Measurements from ENCODE around the gene CLK4.

The CLK4 gene

DNA sequence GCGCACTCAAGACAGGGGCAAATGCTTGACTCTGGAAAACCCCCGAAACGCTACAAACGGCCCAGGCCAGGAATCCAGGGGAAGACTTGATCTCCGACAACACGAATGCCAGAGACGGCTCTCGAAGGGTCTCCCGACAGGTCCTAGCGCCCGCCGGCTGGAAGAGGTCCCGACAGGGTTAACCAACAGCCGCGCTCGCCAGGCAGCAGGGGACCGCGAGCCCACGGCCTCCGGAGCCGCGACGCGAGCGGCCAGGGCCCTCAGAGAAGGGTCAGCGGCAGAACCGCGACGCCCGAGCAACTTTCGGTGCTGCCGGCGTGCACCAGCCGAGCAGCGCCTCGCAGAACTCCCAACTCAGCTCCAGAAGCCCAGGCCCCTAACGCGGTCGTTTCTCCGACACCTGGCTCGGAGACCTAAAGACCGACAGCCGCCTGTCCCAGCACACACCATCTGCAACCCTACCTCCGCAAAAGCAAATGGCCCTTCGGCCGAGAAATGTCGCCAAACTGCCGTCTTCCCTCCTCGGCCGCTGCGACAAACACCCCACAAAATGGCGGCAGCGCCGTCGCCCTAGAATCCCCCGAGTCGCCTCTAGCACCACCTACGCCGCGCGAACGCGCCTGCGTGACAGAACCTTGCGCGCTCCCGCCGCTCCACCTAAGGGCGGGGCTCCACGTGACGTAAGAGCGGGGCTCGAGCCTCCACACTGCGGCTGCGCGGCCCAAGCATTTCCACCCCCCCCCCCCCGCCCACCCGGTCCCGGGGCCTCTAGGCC, at the start of gene CLK4:
Gene CLK4, minus strand, starts transcription at position 567 of the 775 bp plus-strand sequence. CDS start 3,634 bp downstream, outside the sequence.
- H3K4me1 ChIP-seq (ENCODE audit: control insufficient read depth in 1 of 2, insufficient read depth in 1 of 2, low read depth in 1 of 2, low read length in 1 of 2) = peaks cover 35 to 37% of the 10 kb centered on the region in 2 experiments
- peaks cover 17% of the 10 kb centered on the region for H3K36me3 ChIP-seq
- peak; percentile 52 for TF ChIP-seq CTCF (IDR thresholded peaks at IDR 0.05)
- peak within 1 kb of the TSS; percentile 89 to 98 for H3K4me3 ChIP-seq (ENCODE audit: low read depth in 1 of 2, low read length in 1 of 2)
- no peaks in the 10 kb centered on the region for H3K9me3 ChIP-seq
- peak within 1 kb of the TSS; percentile 96 for H3K27ac ChIP-seq
- no peaks in the 10 kb centered on the region for H3K27me3 ChIP-seq

DNA sequence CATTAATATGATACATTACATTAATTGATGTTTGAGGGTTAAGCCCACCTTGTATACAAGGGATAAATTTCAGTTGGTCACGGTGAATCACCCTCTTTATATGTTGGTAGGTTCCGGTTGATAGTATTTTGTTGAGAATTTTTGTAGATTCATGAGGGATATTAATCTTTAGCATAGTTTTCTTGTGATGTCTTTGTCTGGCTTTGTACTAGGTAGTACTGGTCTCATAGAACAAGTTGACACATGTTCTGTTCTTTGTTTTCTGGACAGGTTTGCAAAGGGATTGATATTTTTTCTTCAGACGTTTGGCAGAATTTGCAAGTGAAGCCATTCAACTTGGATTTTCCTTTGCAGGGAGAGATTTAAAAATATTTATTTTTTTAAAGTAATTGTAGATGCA, 49.1 kb upstream of the CLK4 start:
- Histone ChIP-seq H3K9me3 (no peaks in the 10 kb centered on the region), H3K36me3 (no peaks in the 10 kb centered on the region), H3K4me1 (ENCODE audit: control insufficient read depth in 1 of 2, insufficient read depth in 1 of 2, low read depth in 1 of 2, low read length in 1 of 2) (peaks cover 14 to 19% of the 10 kb centered on the region in 2 experiments), H3K27me3 (no peaks in the 10 kb centered on the region), H3K4me3 (ENCODE audit: low read depth in 1 of 2, low read length in 1 of 2) (no peak overlapping the region), H3K27ac (no peak overlapping the region)
- TF ChIP-seq CTCF (IDR thresholded peaks at IDR 0.05) = no peak

GRCh38 chr5:178674334-178674733, 47.5 kb upstream of the CLK4 start:
- TF ChIP-seq CTCF (IDR thresholded peaks at IDR 0.05) = no peak
- Histone ChIP-seq H3K9me3 (no peaks in the 10 kb centered on the region), H3K27me3 (no peaks in the 10 kb centered on the region), H3K27ac (no peak overlapping the region), H3K4me3 (ENCODE audit: low read depth in 1 of 2, low read length in 1 of 2) (no peak overlapping the region), H3K36me3 (no peaks in the 10 kb centered on the region), H3K4me1 (ENCODE audit: control insufficient read depth in 1 of 2, insufficient read depth in 1 of 2, low read depth in 1 of 2, low read length in 1 of 2) (peaks cover 14 to 19% of the 10 kb centered on the region in 2 experiments)

GRCh38 chr5:178673801-178674295, 47.0 kb upstream of the CLK4 start:
- Histone ChIP-seq H3K36me3 (no peaks in the 10 kb centered on the region), H3K9me3 (no peaks in the 10 kb centered on the region), H3K27ac (no peak overlapping the region), H3K4me1 (ENCODE audit: control insufficient read depth in 1 of 2, insufficient read depth in 1 of 2, low read depth in 1 of 2, low read length in 1 of 2) (peaks cover 17 to 24% of the 10 kb centered on the region in 2 experiments), H3K27me3 (no peaks in the 10 kb centered on the region), H3K4me3 (ENCODE audit: low read depth in 1 of 2, low read length in 1 of 2) (no peak overlapping the region)
- no peak for TF ChIP-seq CTCF (IDR thresholded peaks at IDR 0.05)

DNA sequence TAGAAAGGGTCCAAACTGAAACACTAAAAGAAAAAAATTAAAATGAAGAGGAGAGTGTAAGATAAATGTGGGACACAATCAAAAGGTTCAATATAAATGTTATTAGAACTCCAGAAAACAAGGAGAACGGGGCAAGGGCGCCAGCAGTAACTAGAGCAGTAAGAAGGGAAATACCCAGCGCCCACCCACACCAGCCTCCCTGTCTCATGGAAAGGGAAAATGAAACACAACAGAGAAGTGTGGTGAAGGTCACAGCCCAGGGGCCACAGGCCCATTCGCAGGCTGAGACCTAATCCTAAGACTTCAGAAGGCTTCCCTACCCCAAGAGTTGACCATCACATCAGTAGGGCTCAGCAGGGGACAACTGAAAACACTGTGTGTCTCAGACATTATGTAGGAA, 45.8 kb upstream of the CLK4 start:
- Histone ChIP-seq H3K27ac (no peak overlapping the region), H3K4me1 (ENCODE audit: control insufficient read depth in 1 of 2, insufficient read depth in 1 of 2, low read depth in 1 of 2, low read length in 1 of 2) (peaks cover 23 to 30% of the 10 kb centered on the region in 2 experiments), H3K4me3 (ENCODE audit: low read depth in 1 of 2, low read length in 1 of 2) (no peak overlapping the region), H3K36me3 (no peaks in the 10 kb centered on the region), H3K27me3 (no peaks in the 10 kb centered on the region), H3K9me3 (no peaks in the 10 kb centered on the region)
- no peak for TF ChIP-seq CTCF (IDR thresholded peaks at IDR 0.05)

All from neutrophil (primary cell).